Measurements from ENCODE around the gene DUT. TPM values are rescaled to one million over a fixed set of nuclear protein-coding genes. Genes with fewer than 3 reads are reported as not detected.

The DUT gene
- total and polyA plus RNA-seq, 7 donors, result 29.5 to 56.0 (median 37.4) TPM

DNA sequence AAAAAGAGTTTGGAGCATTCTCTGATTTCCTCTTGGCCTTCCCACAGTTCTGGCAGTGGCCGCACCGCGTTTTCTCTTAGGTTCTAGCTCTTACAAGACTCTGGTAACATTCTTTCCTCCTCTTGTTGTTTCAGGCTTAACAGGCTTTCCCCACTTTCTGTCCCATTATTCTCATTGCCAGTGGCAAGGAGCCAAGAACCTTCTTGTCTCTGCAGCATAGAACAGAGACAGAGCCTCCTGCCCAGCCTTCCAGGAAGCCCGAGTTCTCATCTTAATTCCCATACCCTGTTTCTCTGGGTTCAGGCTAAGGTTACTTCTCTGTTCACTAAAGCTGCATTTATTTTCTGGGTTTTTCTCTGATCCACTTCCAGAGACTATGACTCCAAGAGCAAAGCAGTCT is 61.1 kb downstream of the DUT start:
- ATAC-seq, result peak in 3 of 4 donors; percentile 52 to 63 (median 62)
- H3K9me3 ChIP-seq, result no peaks in the 10 kb centered on the region
- peak overlapping the region; percentile 3 for H3K27ac ChIP-seq
- DNase-seq, result peak; percentile 55 to 73
- H3K27me3 ChIP-seq (ENCODE audit: insufficient read depth in 3 of 3, low read length in 2 of 3), result no peaks in the 10 kb centered on the region
- H3K4me3 ChIP-seq, result no peak overlapping the region
- 18 to 43% (median 25%) methylated on average over 4 of the region's 4 CpGs for WGBS, 3 donors
- TF ChIP-seq, protein P1, sequence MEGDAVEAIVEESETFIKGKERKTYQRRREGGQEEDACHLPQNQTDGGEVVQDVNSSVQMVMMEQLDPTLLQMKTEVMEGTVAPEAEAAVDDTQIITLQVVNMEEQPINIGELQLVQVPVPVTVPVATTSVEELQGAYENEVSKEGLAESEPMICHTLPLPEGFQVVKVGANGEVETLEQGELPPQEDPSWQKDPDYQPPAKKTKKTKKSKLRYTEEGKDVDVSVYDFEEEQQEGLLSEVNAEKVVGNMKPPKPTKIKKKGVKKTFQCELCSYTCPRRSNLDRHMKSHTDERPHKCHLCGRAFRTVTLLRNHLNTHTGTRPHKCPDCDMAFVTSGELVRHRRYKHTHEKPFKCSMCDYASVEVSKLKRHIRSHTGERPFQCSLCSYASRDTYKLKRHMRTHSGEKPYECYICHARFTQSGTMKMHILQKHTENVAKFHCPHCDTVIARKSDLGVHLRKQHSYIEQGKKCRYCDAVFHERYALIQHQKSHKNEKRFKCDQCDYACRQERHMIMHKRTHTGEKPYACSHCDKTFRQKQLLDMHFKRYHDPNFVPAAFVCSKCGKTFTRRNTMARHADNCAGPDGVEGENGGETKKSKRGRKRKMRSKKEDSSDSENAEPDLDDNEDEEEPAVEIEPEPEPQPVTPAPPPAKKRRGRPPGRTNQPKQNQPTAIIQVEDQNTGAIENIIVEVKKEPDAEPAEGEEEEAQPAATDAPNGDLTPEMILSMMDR (IDR thresholded peaks at IDR 0.05), result no peak
- intact Hi-C loops (cut with DNase I), result no loop called here
- H3K4me1 ChIP-seq, result no peaks in the 10 kb centered on the region
- H3K36me3 ChIP-seq (ENCODE audit: insufficient read depth in 1 of 2, low read depth in 1 of 2), result no peaks in the 10 kb centered on the region

Other genes with a start within 250 kb of the DUT start
- gene SLC24A5, start 210.4 kb upstream of the DUT start, total RNA-seq, result not detected
- gene SLC24A5, start 210.4 kb upstream of the DUT start, polyA plus RNA-seq, result not detected
- 1 to 10 TPM in 1 of 4 donors, under 1 TPM in 3; 0.50 to 1.3 (median 0.77) TPM for gene MYEF2, start 153.1 kb upstream of the DUT start, total RNA-seq
- under 1 TPM; 0.23 to 0.62 (median 0.27) TPM for gene MYEF2, start 153.1 kb upstream of the DUT start, polyA plus RNA-seq
- not detected for gene CTXN2, start 139.8 kb upstream of the DUT start, total RNA-seq
- gene CTXN2, start 139.8 kb upstream of the DUT start, polyA plus RNA-seq, result not detected
- gene SLC12A1, start 125.1 kb upstream of the DUT start, total RNA-seq, result not detected
- gene SLC12A1, start 125.1 kb upstream of the DUT start, polyA plus RNA-seq, result not detected

Data from psoas muscle (tissue), 8 donors.